GM10266 (cell line): ENCODE data around the gene ADH5.
"Not testable (repeated sequence)": the region's sequence is repeated elsewhere in the genome, so short reads cannot be mapped to it uniquely, and the experiment has no call there.

Experiments
- DNase-seq: peaks from one replicate; pipeline ENCODE4 v3.0.0; 2012; ENCODE audit errors: extremely low spot score
- TF ChIP-seq, protein P1 (sequence below): IDR thresholded peaks from 2 replicates; pipeline ENCODE4 v1.5.1; 2012; ENCODE audit warnings: mild to moderate bottlenecking, low read depth; ENCODE audit not compliant: control insufficient read depth, insufficient read depth; ENCODE audit errors: missing control alignments

ADH5 gene

DNA sequence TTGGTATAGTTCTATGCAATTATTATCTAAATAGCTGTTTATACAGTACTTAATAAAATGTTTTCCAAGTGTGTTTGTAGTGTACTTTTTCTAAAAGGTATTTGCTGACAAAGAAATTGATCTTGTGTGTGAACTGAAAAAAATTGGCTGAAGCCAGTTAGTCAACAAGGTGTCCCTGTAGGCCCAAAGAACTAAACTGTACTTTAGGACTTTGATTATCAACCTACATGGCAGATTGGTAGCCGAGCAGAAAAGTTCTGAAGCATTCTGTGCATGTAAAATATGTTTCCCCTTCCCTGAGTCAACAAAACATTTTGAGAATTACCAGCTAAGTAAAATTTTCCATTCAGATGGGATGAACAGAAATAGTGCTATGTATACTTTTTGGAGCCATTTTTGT is 21.0 kb downstream of the ADH5 start:
- TF ChIP-seq, protein P1, sequence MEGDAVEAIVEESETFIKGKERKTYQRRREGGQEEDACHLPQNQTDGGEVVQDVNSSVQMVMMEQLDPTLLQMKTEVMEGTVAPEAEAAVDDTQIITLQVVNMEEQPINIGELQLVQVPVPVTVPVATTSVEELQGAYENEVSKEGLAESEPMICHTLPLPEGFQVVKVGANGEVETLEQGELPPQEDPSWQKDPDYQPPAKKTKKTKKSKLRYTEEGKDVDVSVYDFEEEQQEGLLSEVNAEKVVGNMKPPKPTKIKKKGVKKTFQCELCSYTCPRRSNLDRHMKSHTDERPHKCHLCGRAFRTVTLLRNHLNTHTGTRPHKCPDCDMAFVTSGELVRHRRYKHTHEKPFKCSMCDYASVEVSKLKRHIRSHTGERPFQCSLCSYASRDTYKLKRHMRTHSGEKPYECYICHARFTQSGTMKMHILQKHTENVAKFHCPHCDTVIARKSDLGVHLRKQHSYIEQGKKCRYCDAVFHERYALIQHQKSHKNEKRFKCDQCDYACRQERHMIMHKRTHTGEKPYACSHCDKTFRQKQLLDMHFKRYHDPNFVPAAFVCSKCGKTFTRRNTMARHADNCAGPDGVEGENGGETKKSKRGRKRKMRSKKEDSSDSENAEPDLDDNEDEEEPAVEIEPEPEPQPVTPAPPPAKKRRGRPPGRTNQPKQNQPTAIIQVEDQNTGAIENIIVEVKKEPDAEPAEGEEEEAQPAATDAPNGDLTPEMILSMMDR = no peak
- no peak for DNase-seq

DNA sequence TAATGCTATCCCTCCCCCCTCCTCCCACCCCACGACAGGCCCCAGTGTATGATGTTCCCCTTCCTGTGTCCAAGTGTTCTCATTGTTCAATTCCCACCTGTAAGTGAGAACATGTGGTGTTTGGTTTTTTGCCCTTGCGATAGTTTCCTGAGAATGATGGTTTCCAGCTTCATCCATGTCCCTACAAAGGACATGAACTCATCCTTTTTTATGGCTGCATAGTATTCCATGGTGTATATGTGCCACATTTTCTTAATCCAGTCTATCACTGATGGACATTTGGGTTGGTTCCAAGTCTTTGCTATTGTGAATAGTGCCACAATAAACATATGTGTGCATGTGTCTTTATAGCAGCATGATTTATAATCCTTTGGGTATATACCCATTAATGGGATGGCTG is 23.1 kb downstream of the ADH5 start:
- not testable (repeated sequence) for DNase-seq

DNA sequence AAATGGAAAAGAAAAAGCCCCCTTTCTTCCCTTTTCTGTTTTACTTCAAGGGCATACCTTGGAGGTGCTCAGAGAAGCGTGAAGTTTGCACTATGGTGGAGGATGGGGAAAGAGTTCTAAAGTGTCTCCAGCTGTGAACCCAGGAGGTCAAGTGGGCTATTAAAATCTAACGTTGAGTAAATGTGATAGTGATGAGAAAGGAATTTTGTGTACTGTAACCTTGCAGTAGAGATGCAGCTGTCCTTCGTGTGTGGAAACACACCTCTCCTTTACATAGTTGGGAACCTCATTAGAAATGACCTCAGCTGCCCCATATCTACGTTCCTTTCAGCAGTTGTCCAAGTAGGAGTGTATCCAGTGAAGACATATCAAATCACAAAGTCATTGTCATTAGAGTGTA is 26.5 kb downstream of the ADH5 start:
- DNase-seq = no peak
- TF ChIP-seq, protein P1 = no peak

DNA sequence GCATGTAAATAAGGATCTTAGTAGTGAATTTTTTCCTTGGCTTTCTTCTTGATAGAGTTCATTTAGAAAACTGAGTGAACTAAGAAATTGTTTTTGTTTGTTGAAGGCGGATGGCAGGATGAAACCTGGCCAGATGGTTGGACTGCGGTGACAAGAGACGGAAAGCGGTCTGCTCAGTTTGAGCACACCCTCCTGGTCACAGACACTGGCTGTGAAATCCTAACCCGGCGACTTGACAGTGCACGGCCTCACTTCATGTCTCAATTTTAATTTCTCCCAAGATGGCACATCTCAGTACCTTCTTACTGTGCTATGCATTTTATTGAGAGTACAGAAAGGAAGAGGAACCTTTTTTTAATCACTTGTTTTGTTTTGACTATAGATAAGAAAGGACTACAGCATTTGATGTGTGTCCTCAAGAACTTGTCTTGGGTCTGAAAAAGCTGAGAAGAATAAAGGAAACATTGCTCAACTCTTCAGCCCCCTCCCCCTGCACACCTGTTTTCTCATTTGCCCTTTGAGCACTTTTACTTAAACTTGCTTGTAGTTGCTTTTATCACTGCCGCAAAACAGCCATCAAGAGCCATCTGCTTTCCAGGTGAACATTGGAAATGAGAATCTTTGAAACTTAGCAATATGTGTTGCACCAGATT is 27.4 kb downstream of the ADH5 start:
- TF ChIP-seq, protein P1 = no peak
- no peak for DNase-seq

DNA sequence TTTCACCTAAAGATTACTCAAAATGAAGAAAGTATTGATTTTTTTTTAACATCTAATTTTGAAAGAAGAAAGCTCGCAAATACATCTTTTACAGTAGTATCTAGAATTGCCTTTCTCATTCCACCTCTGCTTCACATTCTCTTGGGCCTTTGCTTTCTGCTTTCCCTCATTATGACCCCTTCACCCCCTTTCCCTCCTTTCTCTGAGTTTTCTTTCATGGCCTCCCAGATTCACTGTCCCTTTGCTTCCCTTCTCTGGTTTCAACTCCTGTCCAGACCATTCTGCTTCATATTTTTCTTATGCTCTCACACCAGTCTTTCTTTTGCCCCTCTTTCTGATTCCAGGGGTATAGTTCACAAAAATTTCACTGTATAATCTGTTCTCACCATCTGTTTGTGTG is 29.0 kb downstream of the ADH5 start:
- DNase-seq = no peak
- TF ChIP-seq, protein P1 = no peak

DNA sequence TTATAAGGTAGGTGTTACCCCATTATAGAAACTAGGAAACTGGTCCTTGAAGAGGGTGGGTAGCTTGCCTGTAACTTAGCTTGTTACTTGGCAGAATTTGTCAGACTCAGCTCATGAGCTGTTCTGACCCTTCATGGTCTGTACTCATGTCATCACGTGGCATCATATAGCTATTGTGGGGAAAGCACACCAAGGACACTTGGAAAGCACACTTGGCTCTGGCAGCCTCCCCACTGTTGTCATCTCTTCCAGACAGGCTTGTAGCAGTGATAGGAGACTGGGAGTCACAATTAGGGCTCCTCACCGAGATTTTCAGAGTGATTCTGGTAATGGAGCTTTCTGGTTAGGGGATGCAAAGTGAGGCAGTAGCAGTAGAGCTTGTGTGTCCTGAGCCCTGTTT is 30.4 kb downstream of the ADH5 start:
- no peak for DNase-seq
- TF ChIP-seq, protein P1 = no peak

DNA sequence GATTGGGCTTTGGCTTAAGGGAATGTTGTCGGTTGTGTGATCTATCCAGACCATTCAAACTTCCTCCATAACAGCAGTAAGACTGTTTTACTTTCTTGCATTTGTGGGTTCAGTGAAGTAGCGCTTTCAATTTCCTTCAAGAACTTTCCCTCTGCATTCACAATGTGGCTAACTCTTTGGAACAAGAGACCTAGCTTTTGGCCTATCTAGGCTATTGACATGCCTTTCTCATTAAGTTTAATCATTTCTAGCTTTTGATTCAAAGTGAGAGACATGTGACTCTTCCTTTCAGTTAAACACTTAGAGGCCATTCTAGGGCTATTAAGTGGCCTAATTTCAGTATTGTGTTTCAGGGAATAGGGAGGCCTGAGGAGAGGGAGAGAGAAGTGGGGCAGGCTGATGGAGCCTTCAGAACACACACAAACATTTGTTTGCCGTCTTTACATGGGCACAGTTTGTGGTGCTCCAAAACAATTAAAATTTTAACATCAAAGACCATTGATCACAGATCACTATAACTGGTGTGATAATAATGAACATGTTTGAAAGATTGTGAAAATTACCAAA is 34.1 kb downstream of the ADH5 start:
- DNase-seq = no peak
- TF ChIP-seq, protein P1 = no peak

DNA sequence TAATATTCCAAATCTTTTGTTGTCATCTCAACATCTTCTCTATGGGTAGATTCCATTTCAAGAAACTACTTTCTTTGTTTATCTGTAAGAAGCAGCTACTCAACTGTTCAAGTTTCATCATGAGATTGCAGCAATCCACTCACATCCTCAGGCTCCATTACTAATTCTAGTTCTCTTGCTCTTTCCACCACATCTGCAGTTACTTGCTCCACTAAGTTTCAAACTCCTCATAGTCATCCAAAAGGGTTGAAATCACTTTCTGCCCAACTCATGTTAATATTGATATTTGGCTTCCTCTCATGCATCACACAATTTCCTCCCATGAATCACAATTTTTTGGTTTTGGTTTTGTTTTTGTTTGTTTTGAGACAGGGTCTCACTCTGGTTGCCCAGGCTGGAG is 35.7 kb downstream of the ADH5 start:
- TF ChIP-seq, protein P1 = no peak
- no peak for DNase-seq
